ENCODE data around the gene OSBPL7. TPM values are rescaled to one million over a fixed set of nuclear protein-coding genes. Genes with fewer than 3 reads are reported as not detected.

The OSBPL7 gene
- total and polyA plus RNA-seq, 9 donors, result 6.1 to 18.0 (median 12.3) TPM

DNA sequence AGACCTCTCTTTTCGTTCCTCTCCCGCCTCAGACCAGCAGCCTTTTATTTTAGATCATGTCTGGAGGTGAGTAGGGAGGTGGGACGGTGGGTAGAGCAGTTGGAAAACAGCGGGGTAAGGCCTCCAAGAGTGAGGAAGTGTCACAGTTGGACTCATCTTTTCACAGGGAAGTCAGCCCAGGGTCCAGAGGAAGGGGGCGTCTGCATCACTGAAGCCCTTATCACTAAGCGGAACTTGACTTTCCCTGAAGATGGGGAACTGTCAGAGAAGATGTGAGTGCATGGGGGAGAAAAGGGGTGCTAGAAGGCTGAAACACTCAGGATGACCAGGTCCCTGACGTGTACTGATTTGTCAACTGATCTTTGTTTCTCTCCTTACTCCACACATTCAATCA lies 10.3 kb upstream of the OSBPL7 start:
- WGBS, 3 donors, result 7 to 9% (median 8%) methylated on average over 7 of the region's 7 CpGs

GRCh38 chr17:47831003-47831933 lies 9.7 kb upstream of the OSBPL7 start, which contains the start of the genes LRRC46 and MRPL10:
TSS of gene LRRC46 (plus strand) at chr17:47831670. CDS start at chr17:47831990, 320 bp downstream.
TSS of gene MRPL10 (minus strand) at chr17:47831541. CDS start at chr17:47831511, 30 bp downstream.
- peak; percentile 94 to 97 (median 95) for DNase-seq
- 0% methylated on average over 42 of the region's 42 CpGs for WGBS, 3 donors
- H3K4me3 ChIP-seq, result peak within 1 kb of the TSS; percentile 52

More for the DNA sequence above, 10.3 kb upstream of the OSBPL7 start:
- Histone ChIP-seq H3K9me3 (no peaks in the 10 kb centered on the region), H3K27me3 (no peaks in the 10 kb centered on the region), H3K4me1 (ENCODE audit: insufficient read depth) (peaks cover 4% of the 10 kb centered on the region), H3K27ac (no peak overlapping the region), H3K4me3 (peak overlapping the region; percentile 52), H3K36me3 (no peaks in the 10 kb centered on the region)
- no peak for DNase-seq
- no peak for TF ChIP-seq CTCF (IDR thresholded peaks at IDR 0.05)
- TF ChIP-seq EP300 (IDR thresholded peaks at IDR 0.05), result no peak
- no peak for TF ChIP-seq POLR2A (IDR thresholded peaks at IDR 0.05)
- intact Hi-C loops (cut with DNase I), result no loop called here

DNA sequence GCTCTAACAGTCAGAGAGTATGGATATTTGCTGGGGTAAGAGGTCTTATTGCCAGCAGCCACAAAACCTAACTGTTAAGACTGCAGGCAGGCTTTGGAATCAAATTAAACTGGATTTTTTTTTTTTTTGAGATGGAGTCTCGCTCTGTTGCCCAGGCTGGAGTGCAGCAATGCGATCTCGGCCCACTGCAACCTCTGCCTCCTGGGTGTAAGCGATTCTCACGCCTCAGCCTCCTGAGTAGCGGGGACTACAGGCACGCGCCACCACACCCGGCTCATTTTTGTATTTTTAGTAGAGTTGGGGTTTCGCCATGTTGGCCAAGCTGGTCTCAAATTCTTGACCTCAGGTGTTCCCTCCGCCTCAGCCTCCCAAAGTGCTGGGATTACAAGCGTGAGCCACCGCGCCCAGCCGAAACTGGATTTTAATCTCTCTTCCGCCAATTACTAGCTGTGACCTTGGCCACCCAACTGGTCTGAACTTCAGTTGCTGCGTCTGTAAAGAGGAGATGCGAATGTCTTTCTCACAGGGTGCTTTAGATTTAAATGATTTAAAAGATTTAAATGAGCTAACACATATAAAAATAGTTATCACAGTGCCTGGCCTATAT lies 8.9 kb upstream of the OSBPL7 start:
- Histone ChIP-seq H3K9me3 (no peaks in the 10 kb centered on the region), H3K27ac (no peak overlapping the region), H3K36me3 (no peaks in the 10 kb centered on the region), H3K4me1 (ENCODE audit: insufficient read depth) (peaks cover 4% of the 10 kb centered on the region), H3K4me3 (peak overlapping the region; percentile 52), H3K27me3 (no peaks in the 10 kb centered on the region)
- intact Hi-C loops (cut with DNase I), result no loop called here
- 56 to 64% (median 57%) methylated on average over 18 of the region's 18 CpGs for WGBS, 3 donors
- TF ChIP-seq EP300 (IDR thresholded peaks at IDR 0.05) (no peak), CTCF (IDR thresholded peaks at IDR 0.05) (no peak), POLR2A (IDR thresholded peaks at IDR 0.05) (no peak)
- DNase-seq, result no peak

More at GRCh38 chr17:47831003-47831933, 9.7 kb upstream of the OSBPL7 start, which contains the start of the genes LRRC46 and MRPL10:
- H3K4me1 ChIP-seq (ENCODE audit: insufficient read depth), result peaks cover 4% of the 10 kb centered on the region
- no peak within 1 kb of the TSS for H3K27ac ChIP-seq
- intact Hi-C loops (cut with DNase I), result no loop called here
- H3K27me3 ChIP-seq, result no peaks in the 10 kb centered on the region
- no peaks in the 10 kb centered on the region for H3K36me3 ChIP-seq
- TF ChIP-seq POLR2A (IDR thresholded peaks at IDR 0.05) (peak; percentile 88), EP300 (IDR thresholded peaks at IDR 0.05) (no peak)
- no peaks in the 10 kb centered on the region for H3K9me3 ChIP-seq

GRCh38 chr17:47829870-47830269 lies 8.3 kb upstream of the OSBPL7 start:
- Histone ChIP-seq H3K4me1 (ENCODE audit: insufficient read depth) (peaks cover 4% of the 10 kb centered on the region), H3K36me3 (no peaks in the 10 kb centered on the region), H3K27me3 (no peaks in the 10 kb centered on the region), H3K9me3 (no peaks in the 10 kb centered on the region), H3K27ac (no peak overlapping the region), H3K4me3 (no peak overlapping the region)
- WGBS, 3 donors, result 81 to 88% (median 84%) methylated on average over 3 of the region's 3 CpGs
- DNase-seq, result no peak
- intact Hi-C loops (cut with DNase I), result no loop called here
- TF ChIP-seq CTCF (IDR thresholded peaks at IDR 0.05) (no peak), EP300 (IDR thresholded peaks at IDR 0.05) (no peak), POLR2A (IDR thresholded peaks at IDR 0.05) (no peak)
